OCI-LY7 (cell line): ENCODE measurements around the gene IL17RD.

ENCODE experiments used
- EZH2phosphoT487 ChIP-seq: fragments of 200-600 bp; sonication (generic); IDR thresholded peaks from 2 replicates; pipeline ENCODE4 v1.6.1; 2018; ENCODE audit warnings: low read depth, borderline replicate concordance, mild to moderate bottlenecking, mixed run types, antibody characterized with exemption, low read length, moderate library complexity, mixed read lengths
- TF ChIP-seq, protein P1 (sequence below): fragments of 200-600 bp; sonication (generic); conservative IDR thresholded peaks from 2 replicates; pipeline ENCODE4 v1.5.1; 2014; ENCODE audit warnings: mild to moderate bottlenecking, antibody characterized with exemption, low read length, moderate library complexity, mixed read lengths

DNA sequence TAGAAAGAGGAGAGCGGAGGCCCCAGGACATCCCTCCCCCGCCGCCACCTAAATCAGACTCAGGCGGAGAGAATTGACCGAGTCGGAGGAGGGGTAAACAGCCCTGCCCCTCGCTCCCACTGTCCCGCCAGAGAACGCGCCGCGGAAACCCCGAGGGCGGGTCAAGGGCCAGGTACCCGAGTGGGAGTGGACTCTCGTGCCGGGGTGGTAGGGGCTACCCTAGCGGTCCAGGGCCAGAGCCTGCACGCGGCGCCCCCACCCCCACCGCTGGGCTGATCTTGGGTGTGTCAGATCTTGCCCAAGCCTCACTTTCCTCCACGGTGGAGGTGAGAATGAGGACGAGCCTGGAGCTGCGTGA is 85.7 kb downstream of the IL17RD start:
- TF ChIP-seq, protein P1, sequence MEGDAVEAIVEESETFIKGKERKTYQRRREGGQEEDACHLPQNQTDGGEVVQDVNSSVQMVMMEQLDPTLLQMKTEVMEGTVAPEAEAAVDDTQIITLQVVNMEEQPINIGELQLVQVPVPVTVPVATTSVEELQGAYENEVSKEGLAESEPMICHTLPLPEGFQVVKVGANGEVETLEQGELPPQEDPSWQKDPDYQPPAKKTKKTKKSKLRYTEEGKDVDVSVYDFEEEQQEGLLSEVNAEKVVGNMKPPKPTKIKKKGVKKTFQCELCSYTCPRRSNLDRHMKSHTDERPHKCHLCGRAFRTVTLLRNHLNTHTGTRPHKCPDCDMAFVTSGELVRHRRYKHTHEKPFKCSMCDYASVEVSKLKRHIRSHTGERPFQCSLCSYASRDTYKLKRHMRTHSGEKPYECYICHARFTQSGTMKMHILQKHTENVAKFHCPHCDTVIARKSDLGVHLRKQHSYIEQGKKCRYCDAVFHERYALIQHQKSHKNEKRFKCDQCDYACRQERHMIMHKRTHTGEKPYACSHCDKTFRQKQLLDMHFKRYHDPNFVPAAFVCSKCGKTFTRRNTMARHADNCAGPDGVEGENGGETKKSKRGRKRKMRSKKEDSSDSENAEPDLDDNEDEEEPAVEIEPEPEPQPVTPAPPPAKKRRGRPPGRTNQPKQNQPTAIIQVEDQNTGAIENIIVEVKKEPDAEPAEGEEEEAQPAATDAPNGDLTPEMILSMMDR = no peak
- TF ChIP-seq EZH2phosphoT487 = no peak
